ENCODE results near the gene CCDC7. TPM values are rescaled to one million over a fixed set of nuclear protein-coding genes. Genes with fewer than 3 reads are reported as not detected.
A peak's percentile ranks its signal among the peaks of the same experiment; 100 is the strongest.
"Not testable (repeated sequence)": the region's sequence is repeated elsewhere in the genome, so short reads cannot be mapped to it uniquely, and the experiment has no call there.

CCDC7 gene
- total and polyA plus RNA-seq, 7 experiments from 2014 or later: 7.7 to 98.7 (median 62.9) TPM

DNA sequence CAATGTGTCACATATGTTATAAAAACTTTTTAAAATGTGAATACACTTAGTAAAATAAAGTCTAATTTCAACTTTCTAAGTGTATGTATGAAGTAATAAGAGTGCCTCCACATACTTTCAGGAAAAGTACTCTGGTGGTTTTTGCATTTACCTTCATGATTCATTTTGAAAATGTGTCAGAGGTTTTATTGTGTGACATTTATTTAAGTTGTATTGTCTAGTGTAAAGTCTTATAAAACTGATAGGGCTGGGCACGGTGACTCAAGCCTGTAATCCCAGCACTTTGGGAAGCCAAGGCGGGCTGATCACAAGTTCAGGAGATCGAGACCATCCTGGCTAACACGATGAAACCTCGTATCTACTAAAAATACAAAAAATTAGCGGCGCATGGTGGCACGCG, 285.6 kb downstream of the CCDC7 start:
- intact Hi-C loops (cut with micrococcal nuclease): no loop called here
- H3K9me3 Mint-ChIP-seq: peaks cover 0 to 3% (median 0%) of the 10 kb centered on the region in 11 donors
- ChIA-PET POLR2A (no interaction called here), CTCF (no interaction called here)
- Histone ChIP-seq H3K27me3 (ENCODE audit: control insufficient read depth in 2 of 2, insufficient read depth in 2 of 2, low read length in 2 of 2) (no peaks in the 10 kb centered on the region), H3K4me1 (ENCODE audit: control insufficient read depth in 2 of 2, insufficient read depth in 2 of 2, low read length in 2 of 2) (no peaks in the 10 kb centered on the region), H3K4me3 (ENCODE audit: low read length) (no peak overlapping the region), H3K36me3 (ENCODE audit: control insufficient read depth in 2 of 3, insufficient read depth in 3 of 3, low read length in 3 of 3) (no peaks in the 10 kb centered on the region), H3K27ac (ENCODE audit: low read depth, low read length) (no peak overlapping the region), H3K9me3 (ENCODE audit: control insufficient read depth in 2 of 3, low read length in 3 of 3) (no peaks in the 10 kb centered on the region)
- no peaks in the 10 kb centered on the region for H3K27me3 Mint-ChIP-seq
- no peak overlapping the region for H3K27ac Mint-ChIP-seq
- no peak overlapping the region for H3K4me3 Mint-ChIP-seq
- peaks cover 0 to 38% (median 22%) of the 10 kb centered on the region in 5 donors for H3K36me3 Mint-ChIP-seq
- H3K4me1 Mint-ChIP-seq: no peaks in the 10 kb centered on the region
- ATAC-seq (no peak), DNase-seq (no peak)

DNA sequence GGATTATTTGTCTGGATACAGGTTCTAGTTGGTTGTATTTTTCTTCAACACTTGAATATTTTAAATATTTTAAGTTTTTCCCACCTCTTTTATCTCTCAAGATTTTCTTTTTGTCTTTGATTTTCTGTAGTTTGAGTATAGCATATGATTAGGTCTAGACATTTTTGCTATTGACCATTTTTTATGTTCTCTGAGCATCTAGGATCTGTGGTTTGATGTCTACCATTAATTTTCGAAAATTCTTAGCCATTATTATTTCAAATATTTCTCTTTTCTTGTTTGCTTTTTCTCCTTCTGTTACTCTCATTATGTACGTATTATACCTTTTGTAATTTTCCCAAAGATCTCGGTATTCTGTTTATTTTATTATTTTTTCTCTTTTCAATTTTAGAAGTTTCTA, 293.0 kb downstream of the CCDC7 start:
- no peaks in the 10 kb centered on the region for H3K9me3 ChIP-seq (ENCODE audit: control insufficient read depth in 2 of 3, low read length in 3 of 3)
- CTCF ChIA-PET: no interaction called here
- no peak overlapping the region for H3K27ac Mint-ChIP-seq
- no peaks in the 10 kb centered on the region for H3K27me3 Mint-ChIP-seq
- H3K4me3 ChIP-seq (ENCODE audit: low read length): no peak overlapping the region
- peaks cover 0 to 4% (median 0%) of the 10 kb centered on the region in 7 donors for H3K4me1 Mint-ChIP-seq
- intact Hi-C loops (cut with micrococcal nuclease): no loop called here
- no peaks in the 10 kb centered on the region for H3K36me3 ChIP-seq (ENCODE audit: control insufficient read depth in 2 of 3, insufficient read depth in 3 of 3, low read length in 3 of 3)
- peaks cover 0 to 61% (median 44%) of the 10 kb centered on the region in 5 donors for H3K36me3 Mint-ChIP-seq
- no peaks in the 10 kb centered on the region for H3K27me3 ChIP-seq (ENCODE audit: control insufficient read depth in 2 of 2, insufficient read depth in 2 of 2, low read length in 2 of 2)
- H3K27ac ChIP-seq (ENCODE audit: low read depth, low read length): no peak overlapping the region
- no peaks in the 10 kb centered on the region for H3K4me1 ChIP-seq (ENCODE audit: control insufficient read depth in 2 of 2, insufficient read depth in 2 of 2, low read length in 2 of 2)
- POLR2A ChIA-PET: no interaction called here
- peaks cover 0 to 21% (median 4%) of the 10 kb centered on the region in 11 donors for H3K9me3 Mint-ChIP-seq
- DNase-seq (no peak), ATAC-seq (no peak)
- H3K4me3 Mint-ChIP-seq: no peak overlapping the region

DNA sequence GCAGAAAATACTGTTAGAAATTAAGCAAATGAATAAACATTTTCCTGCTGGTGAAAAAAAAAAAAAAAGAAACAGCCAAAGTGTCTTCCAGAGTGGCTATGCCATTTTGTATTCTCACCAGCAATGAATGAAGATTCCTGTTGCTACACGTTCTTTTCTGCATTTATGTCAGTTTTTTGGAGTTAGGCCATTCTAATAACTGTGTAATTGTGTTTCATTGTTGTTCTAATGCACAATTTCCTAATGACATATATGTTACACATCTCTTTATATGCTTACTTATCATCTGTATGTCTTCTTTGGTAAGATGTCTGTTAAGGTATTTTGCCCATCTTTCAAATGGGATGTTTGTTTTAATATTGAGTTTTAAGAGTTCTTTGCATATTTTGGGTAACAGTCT, 298.4 kb downstream of the CCDC7 start:
- POLR2A ChIA-PET: no interaction called here

DNA sequence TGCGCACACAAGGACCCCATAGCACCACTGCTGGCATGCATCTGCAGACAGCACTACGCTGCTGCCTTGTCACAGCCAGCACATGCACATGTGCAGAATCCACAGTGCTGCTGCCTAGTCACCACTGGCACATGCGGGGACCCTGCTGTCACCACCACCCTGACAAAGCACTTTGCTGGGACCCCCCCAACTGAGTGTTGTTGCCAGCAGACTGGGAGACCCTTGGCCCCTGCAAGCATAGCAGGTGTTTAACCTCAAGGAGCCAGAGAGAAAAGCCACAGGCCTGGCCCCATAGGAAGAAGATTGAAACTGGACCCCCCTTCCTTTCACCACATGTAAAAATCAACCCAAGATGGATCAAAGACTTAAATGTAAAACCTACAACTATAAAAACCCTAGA, 300.9 kb downstream of the CCDC7 start:
- no peak overlapping the region for H3K4me3 ChIP-seq (ENCODE audit: low read length)
- intact Hi-C loops (cut with micrococcal nuclease): no loop called here
- H3K36me3 ChIP-seq (ENCODE audit: control insufficient read depth in 2 of 3, insufficient read depth in 3 of 3, low read length in 3 of 3): peaks cover 0 to 6% (median 0%) of the 10 kb centered on the region in 3 experiments
- Mint-ChIP-seq H3K27ac (peak overlapping the region in 1 of 9 donors; percentile 30), H3K4me1 (peaks cover 0 to under 1% (median 0%) of the 10 kb centered on the region in 7 donors), H3K27me3 (no peaks in the 10 kb centered on the region), H3K36me3 (peaks cover 0 to 66% (median 54%) of the 10 kb centered on the region in 5 donors), H3K4me3 (no peak overlapping the region), H3K9me3 (peaks cover 0 to 36% (median 14%) of the 10 kb centered on the region in 11 donors)
- H3K27ac ChIP-seq (ENCODE audit: low read depth, low read length): no peak overlapping the region
- H3K27me3 ChIP-seq (ENCODE audit: control insufficient read depth in 2 of 2, insufficient read depth in 2 of 2, low read length in 2 of 2): no peaks in the 10 kb centered on the region
- CTCF ChIA-PET: no interaction called here
- H3K4me1 ChIP-seq (ENCODE audit: control insufficient read depth in 2 of 2, insufficient read depth in 2 of 2, low read length in 2 of 2): no peaks in the 10 kb centered on the region
- ATAC-seq (no peak), DNase-seq (no peak)
- POLR2A ChIA-PET: no interaction called here
- H3K9me3 ChIP-seq (ENCODE audit: control insufficient read depth in 2 of 3, low read length in 3 of 3): peaks cover 0 to 4% (median 0%) of the 10 kb centered on the region in 3 experiments

More for the DNA sequence above, 298.4 kb downstream of the CCDC7 start:
- H3K27ac Mint-ChIP-seq: no peak overlapping the region
- Histone ChIP-seq H3K27me3 (ENCODE audit: control insufficient read depth in 2 of 2, insufficient read depth in 2 of 2, low read length in 2 of 2) (no peaks in the 10 kb centered on the region), H3K4me3 (ENCODE audit: low read length) (no peak overlapping the region), H3K36me3 (ENCODE audit: control insufficient read depth in 2 of 3, insufficient read depth in 3 of 3, low read length in 3 of 3) (peaks cover 0 to 6% (median 0%) of the 10 kb centered on the region in 3 experiments), H3K4me1 (ENCODE audit: control insufficient read depth in 2 of 2, insufficient read depth in 2 of 2, low read length in 2 of 2) (no peaks in the 10 kb centered on the region), H3K27ac (ENCODE audit: low read depth, low read length) (no peak overlapping the region), H3K9me3 (ENCODE audit: control insufficient read depth in 2 of 3, low read length in 3 of 3) (peaks cover 0 to 4% (median 0%) of the 10 kb centered on the region in 3 experiments)
- H3K4me3 Mint-ChIP-seq: no peak overlapping the region
- H3K4me1 Mint-ChIP-seq: peaks cover 0 to 4% (median 0%) of the 10 kb centered on the region in 7 donors
- CTCF ChIA-PET: no interaction called here
- DNase-seq: no peak
- H3K27me3 Mint-ChIP-seq: no peaks in the 10 kb centered on the region
- ATAC-seq: no peak
- intact Hi-C loops (cut with micrococcal nuclease): no loop called here
- peaks cover 0 to 25% (median 11%) of the 10 kb centered on the region in 11 donors for H3K9me3 Mint-ChIP-seq
- peaks cover 0 to 64% (median 50%) of the 10 kb centered on the region in 5 donors for H3K36me3 Mint-ChIP-seq

DNA sequence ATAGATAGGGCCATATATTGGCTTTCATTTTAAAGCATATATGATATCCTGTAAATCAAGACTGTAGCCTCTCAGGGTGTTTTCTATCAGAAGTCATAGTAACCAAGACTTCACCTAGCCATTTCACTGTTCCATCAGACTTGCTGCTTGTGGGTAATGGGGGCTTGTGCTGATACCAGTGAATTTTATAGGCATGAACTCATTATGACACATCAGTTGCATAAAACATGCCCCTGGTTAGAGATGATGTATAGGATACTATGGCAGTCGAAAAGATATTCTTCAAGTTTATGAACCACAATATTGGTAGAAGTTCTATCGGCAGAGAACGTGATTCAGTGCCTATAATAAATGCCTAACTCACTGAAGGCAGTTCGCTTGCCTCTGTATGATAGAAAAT, 305.6 kb downstream of the CCDC7 start:
- Histone ChIP-seq H3K4me1 (ENCODE audit: control insufficient read depth in 2 of 2, insufficient read depth in 2 of 2, low read length in 2 of 2) (no peaks in the 10 kb centered on the region), H3K9me3 (ENCODE audit: control insufficient read depth in 2 of 3, low read length in 3 of 3) (peaks cover 0 to 4% (median 0%) of the 10 kb centered on the region in 3 experiments), H3K27me3 (ENCODE audit: control insufficient read depth in 2 of 2, insufficient read depth in 2 of 2, low read length in 2 of 2) (no peaks in the 10 kb centered on the region), H3K4me3 (ENCODE audit: low read length) (no peak overlapping the region), H3K27ac (ENCODE audit: low read depth, low read length) (no peak overlapping the region), H3K36me3 (ENCODE audit: control insufficient read depth in 2 of 3, insufficient read depth in 3 of 3, low read length in 3 of 3) (peaks cover 0 to 4% (median 0%) of the 10 kb centered on the region in 3 experiments)
- intact Hi-C loops (cut with micrococcal nuclease): no loop called here
- no peak for ATAC-seq
- no peak overlapping the region for H3K4me3 Mint-ChIP-seq
- H3K36me3 Mint-ChIP-seq: peaks cover 1 to 65% (median 37%) of the 10 kb centered on the region in 5 donors
- no peak for DNase-seq
- POLR2A ChIA-PET: no interaction called here
- no peak overlapping the region for H3K27ac Mint-ChIP-seq
- H3K9me3 Mint-ChIP-seq: peaks cover 9 to 66% (median 27%) of the 10 kb centered on the region in 11 donors
- no peaks in the 10 kb centered on the region for H3K4me1 Mint-ChIP-seq
- CTCF ChIA-PET: no interaction called here
- no peaks in the 10 kb centered on the region for H3K27me3 Mint-ChIP-seq

DNA sequence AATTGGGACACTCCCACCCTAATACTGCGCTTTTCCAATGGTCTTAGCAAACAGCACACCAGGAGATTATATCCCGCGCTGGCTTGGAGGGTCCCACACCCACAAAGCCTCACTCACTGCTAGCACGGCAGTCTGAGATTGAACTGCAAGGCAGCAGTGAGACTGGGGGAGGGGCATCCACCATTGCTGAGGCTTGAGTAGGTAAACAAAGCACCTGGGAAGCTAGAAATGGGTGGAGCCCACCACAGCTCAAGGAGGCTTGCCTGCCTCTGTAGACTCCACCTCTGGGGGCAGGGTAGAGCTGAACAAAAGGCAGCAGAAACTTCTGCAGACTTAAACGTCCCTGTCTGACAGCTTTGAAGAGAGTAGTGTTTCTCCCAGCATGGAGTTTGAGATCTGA, 309.0 kb downstream of the CCDC7 start:
- H3K27me3 ChIP-seq (ENCODE audit: control insufficient read depth in 2 of 2, insufficient read depth in 2 of 2, low read length in 2 of 2); H3K27ac Mint-ChIP-seq; H3K27me3 Mint-ChIP-seq; DNase-seq; H3K4me1 ChIP-seq (ENCODE audit: control insufficient read depth in 2 of 2, insufficient read depth in 2 of 2, low read length in 2 of 2); H3K36me3 ChIP-seq (ENCODE audit: control insufficient read depth in 2 of 3, insufficient read depth in 3 of 3, low read length in 3 of 3); CTCF ChIA-PET; H3K4me3 Mint-ChIP-seq; H3K4me1 Mint-ChIP-seq; H3K27ac ChIP-seq (ENCODE audit: low read depth, low read length); POLR2A ChIA-PET; ATAC-seq; H3K4me3 ChIP-seq (ENCODE audit: low read length); intact Hi-C loops (cut with micrococcal nuclease); H3K9me3 ChIP-seq (ENCODE audit: control insufficient read depth in 2 of 3, low read length in 3 of 3): not testable (repeated sequence)
- H3K9me3 Mint-ChIP-seq: peaks cover 16 to 77% (median 27%) of the 10 kb centered on the region in 11 donors
- peaks cover 1 to 50% (median 13%) of the 10 kb centered on the region in 5 donors for H3K36me3 Mint-ChIP-seq

DNA sequence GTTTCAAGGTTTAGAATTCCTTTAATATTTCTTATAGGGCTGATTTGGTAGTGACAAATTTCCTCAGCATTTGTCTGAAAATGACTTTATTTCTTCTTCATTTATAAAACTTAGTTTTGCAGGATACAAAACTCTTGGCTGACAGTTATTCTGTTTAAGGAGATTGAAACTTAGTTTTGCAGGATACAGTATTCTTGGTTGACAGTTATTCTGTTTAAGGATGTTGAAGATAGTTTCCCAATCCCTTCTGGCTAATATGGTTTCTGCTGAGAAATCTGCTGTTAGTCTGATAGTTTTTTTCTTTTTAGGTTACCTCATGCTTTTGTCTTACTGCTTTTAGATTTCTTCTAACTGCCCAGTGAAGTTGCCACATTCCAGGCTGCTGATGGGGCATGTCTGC, 325.3 kb downstream of the CCDC7 start:
- intact Hi-C loops (cut with micrococcal nuclease): no loop called here
- no peak for ATAC-seq
- no peaks in the 10 kb centered on the region for H3K27me3 ChIP-seq (ENCODE audit: control insufficient read depth in 2 of 2, insufficient read depth in 2 of 2, low read length in 2 of 2)
- Mint-ChIP-seq H3K4me3 (no peak overlapping the region), H3K4me1 (no peaks in the 10 kb centered on the region), H3K27ac (no peak overlapping the region), H3K36me3 (peaks cover 0 to 37% (median 26%) of the 10 kb centered on the region in 5 donors), H3K27me3 (no peaks in the 10 kb centered on the region), H3K9me3 (peaks cover 13 to 90% (median 48%) of the 10 kb centered on the region in 11 donors)
- peaks cover 0 to 23% (median 0%) of the 10 kb centered on the region in 3 experiments for H3K9me3 ChIP-seq (ENCODE audit: control insufficient read depth in 2 of 3, low read length in 3 of 3)
- no peak for DNase-seq
- POLR2A ChIA-PET: no interaction called here
- no peak overlapping the region for H3K27ac ChIP-seq (ENCODE audit: low read depth, low read length)
- no peaks in the 10 kb centered on the region for H3K36me3 ChIP-seq (ENCODE audit: control insufficient read depth in 2 of 3, insufficient read depth in 3 of 3, low read length in 3 of 3)
- no peaks in the 10 kb centered on the region for H3K4me1 ChIP-seq (ENCODE audit: control insufficient read depth in 2 of 2, insufficient read depth in 2 of 2, low read length in 2 of 2)
- no peak overlapping the region for H3K4me3 ChIP-seq (ENCODE audit: low read length)
- CTCF ChIA-PET: no interaction called here
